ENCODE results near the gene FOXF2.

FOXF2 gene

GRCh38 chr6:1379017-1379787 lies 10.2 kb upstream of the FOXF2 start:
- no peak for DNase-seq

GRCh38 chr6:1379788-1380147 lies 9.6 kb upstream of the FOXF2 start:
- DNase-seq: no peak

GRCh38 chr6:1380625-1381427 lies 8.6 kb upstream of the FOXF2 start:
- no peak for DNase-seq

GRCh38 chr6:1381481-1382330 lies 7.7 kb upstream of the FOXF2 start:
- DNase-seq: peak; percentile 48

GRCh38 chr6:1382331-1382882 lies 7.0 kb upstream of the FOXF2 start:
- DNase-seq: no peak

- DNase-seq: no peak
Observed at GRCh38 chr6:1382883-1383728, 6.3 kb upstream of the FOXF2 start.

GRCh38 chr6:1383729-1384548 lies 5.4 kb upstream of the FOXF2 start:
- no peak for DNase-seq

- no peak for DNase-seq
Observed at GRCh38 chr6:1384549-1385128, 4.7 kb upstream of the FOXF2 start.

GRCh38 chr6:1385129-1386037 lies 4.0 kb upstream of the FOXF2 start:
- DNase-seq: no peak

- DNase-seq: no peak
Observed at GRCh38 chr6:1386038-1386709, 3.2 kb upstream of the FOXF2 start.

GRCh38 chr6:1387538-1387875 lies 1.9 kb upstream of the FOXF2 start:
- no peak for DNase-seq

GRCh38 chr6:1387876-1388629 lies 1.3 kb upstream of the FOXF2 start:
- no peak for DNase-seq

GRCh38 chr6:1388630-1389368 lies 577 bp upstream of the FOXF2 start:
- no peak for DNase-seq

- DNase-seq: no peak
Observed at GRCh38 chr6:1390133-1390945, 963 bp downstream of the FOXF2 start.

- DNase-seq: no peak
Observed at GRCh38 chr6:1390946-1391799, 1.8 kb downstream of the FOXF2 start.

- DNase-seq: no peak
Observed at GRCh38 chr6:1391800-1392309, 2.5 kb downstream of the FOXF2 start.

Measured in CD4-positive, alpha-beta T cell treated with Interleukin-17A for 1 hour (primary cell).